ENCODE data around the gene ZNF117. TPM values are rescaled to one million over a fixed set of nuclear protein-coding genes. Genes with fewer than 3 reads are reported as not detected.
"Not testable (repeated sequence)": the region's sequence is repeated elsewhere in the genome, so short reads cannot be mapped to it uniquely, and the experiment has no call there.

ZNF117 gene
- total RNA-seq, 1 donor from 2014 or later: 72.7 TPM

DNA sequence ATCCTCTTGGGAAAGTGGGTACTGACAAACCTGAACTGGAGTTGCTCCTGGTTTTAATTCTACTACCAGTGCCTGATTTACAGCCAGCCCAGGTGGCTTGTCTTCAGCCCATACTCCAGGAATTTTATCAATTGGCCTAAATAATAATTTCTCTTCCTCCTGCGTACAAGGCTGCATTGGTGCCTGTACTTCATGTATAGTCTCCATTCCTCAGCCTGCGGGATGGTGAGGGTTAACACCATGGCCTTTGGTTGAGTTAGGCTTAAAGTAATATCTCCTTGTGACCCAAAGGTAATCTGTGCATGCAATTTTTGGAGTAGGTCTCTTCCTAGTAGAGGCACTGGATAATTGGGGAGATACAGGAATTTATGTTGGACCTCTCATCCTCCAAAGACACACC, 5.5 kb upstream of the ZNF117 start:
- no peak for DNase-seq

DNA sequence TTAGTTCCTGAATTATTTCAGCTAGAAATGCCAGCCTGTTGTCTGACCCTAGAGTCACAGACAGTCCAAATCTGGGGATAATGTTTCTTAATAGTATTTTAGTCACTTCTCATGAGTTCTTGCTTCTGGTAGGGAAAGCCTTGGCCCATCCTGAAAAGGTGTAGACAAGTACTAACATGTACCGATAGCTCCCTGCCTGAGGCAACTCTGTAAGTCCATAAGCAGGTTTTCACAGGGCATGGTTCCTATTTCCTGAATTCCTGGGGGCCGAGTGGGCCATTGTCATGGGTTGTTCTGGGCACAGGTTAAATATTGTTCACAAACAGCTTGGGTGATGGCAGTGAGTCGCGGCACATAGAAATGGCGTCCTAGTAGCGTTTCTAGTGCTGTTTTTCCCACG, 3.1 kb upstream of the ZNF117 start:
- DNase-seq: no peak

DNA sequence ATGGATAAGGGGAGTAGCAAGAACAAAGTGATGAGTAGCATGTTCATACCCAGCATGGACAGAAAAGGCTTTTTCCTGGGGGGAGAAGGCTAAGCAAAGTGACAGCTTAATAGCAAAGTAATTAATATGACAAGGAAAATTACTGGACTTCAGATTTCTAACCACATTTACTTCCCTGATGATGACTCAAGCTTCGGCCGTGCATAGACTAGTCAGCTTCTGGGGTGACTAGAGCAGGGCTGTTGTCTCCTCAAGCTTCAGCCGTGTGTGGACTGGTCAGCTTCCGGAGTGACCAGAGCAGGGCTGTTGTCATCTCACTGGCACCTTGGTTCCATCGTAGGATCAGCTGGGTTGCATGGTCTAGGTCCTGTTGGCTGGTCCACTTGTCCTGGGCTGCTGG, 2.1 kb upstream of the ZNF117 start:
- DNase-seq: no peak

DNA sequence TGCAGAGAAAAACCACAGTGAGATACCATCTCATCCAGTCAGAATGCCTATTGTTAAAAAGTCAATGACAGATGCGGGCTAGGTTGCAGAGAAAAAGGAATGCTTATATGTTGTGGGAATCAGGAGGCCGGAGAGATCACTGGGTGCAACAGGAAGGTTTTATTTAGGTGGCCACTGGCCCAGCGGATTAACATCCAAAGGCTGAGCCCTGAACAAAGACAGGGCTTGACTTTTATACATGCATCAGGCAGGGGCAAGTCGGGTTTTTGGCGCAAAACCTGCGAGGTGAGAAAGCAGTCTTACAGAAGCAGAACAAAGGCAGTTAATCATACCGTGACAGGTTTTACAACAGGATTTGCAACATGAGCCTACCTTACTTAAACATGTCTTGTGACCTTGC, 620 bp downstream of the ZNF117 start:
- no peak for DNase-seq

DNA sequence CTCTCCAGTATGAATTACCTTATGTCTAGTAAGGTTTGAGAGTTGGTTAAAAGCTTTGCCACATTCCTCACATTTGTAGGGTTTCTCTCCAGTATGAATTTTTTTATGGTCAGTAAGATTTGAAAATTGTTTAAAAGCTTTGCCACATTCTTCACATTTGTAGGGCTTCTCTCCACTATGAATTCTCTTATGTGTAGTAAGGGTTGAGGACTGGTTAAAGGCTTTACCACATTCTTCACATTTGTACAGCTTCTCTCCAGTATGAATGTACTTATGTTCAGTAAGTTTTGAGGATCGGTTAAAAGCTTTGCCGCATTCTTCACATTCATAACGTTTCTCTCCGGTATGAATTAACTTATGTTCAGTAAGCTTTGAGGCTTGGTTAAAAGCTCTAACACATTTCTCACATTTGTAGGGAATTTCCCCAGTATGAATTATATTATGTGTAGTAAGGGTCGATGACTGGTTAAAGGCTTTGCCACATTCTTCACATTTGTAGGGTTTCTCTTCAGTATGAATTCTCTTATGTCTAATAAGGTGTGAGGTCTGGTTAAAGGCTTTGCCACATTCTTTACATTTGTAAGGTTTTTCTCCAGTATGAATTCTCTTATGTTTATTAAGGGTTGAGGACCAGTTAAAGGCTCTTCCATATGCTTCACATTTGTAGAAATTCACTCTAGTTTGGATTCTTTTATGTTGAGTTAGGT, 12.2 kb downstream of the ZNF117 start:
- no peak for DNase-seq

DNA sequence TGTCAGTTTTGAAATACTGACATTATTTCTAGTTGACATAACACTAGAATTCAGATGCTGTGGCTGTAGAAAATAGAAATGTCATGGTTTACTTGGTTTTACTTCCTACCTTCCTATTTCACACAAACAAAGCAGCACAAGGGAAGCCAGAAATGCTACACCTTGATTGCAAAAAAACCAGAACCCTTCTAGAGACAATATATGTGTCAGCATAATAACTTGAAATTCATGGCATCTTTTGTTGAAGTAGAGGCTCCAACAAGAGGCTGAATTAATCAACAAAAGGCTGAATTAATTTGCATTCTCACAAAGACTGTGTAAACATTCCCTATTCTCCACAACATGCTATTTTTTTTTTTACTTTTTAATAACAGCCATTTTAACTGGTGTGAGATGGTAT, 25.2 kb downstream of the ZNF117 start:
- no peak for DNase-seq

DNA sequence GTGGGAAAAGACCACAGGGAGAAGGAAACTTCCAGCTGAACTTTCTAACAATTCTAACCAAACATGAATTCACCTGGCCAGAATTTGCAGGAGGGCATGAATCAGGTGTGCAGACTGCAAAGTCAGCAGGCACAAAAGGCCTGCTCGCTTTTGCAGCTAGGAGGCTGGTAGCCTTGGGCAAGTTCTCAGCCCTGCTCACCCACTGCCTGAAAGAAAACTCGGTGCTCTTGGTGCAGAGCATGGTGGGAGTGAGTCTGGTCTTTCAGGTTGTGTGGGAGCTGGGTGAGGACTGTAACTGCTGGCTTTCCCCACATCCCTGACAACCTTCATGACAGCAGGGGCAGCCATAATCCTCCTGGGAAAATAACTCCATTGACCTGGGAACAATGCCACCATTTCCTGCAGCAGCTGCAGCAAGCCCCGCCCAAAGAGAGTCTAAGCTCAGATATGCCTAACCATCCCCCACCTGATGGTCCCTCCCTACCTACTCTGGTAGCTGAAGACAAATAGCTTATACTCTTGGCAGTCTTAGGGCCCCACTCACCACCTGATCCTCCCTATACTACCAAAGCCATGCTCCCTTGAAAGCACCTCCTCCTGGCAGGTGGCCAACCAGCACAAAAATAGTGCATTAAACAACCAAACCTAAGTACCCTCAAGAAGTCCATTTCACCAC, 31.6 kb downstream of the ZNF117 start:
- DNase-seq: no peak

DNA sequence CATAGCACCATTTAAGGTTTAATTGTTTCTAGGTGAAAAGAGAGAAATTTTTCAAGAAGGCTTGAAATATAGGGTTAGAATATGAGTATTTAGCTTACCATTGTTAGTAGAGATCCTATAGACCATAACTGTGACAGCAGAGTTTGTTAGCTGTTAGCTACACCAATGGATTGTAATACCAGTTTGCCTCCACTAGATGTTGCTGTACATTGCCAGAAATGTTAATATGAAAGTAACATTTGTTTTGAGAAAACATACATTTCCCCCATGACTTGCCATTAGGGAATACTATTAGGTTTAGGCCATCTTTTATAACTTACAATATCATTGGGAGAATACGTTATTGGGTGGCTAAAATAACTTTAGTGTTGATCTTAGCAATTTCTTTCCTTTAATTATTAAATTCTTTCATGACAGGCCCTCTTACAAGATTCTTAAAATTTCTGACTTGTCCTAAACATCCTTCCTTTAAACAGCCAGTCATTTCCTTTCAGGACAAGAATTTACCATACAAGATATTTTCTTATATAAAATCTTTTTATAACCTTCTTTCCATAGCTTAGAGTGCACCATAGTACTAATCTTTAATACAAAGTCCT, 39.5 kb downstream of the ZNF117 start:
- DNase-seq: peak; percentile 41

DNA sequence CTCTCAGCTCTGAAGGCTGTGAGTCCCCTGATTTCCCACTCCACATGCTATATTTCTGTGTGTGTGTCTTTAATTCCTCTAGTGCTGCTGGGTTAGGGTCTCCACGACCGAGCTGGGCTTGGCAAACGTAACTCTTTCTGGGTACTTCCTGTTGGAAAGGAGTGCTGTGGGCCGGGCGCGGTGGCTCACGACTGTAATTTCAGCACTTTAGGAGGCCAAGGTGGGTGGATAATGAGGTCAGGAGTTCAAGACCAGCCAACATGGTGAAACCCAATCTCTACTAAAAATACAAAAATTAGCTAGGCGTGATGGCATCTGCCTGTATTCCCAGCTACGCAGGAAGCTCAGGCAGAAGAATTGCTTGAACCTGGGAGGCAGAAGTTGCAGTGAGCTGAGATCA, 40.2 kb downstream of the ZNF117 start:
- not testable (repeated sequence) for DNase-seq

DNA sequence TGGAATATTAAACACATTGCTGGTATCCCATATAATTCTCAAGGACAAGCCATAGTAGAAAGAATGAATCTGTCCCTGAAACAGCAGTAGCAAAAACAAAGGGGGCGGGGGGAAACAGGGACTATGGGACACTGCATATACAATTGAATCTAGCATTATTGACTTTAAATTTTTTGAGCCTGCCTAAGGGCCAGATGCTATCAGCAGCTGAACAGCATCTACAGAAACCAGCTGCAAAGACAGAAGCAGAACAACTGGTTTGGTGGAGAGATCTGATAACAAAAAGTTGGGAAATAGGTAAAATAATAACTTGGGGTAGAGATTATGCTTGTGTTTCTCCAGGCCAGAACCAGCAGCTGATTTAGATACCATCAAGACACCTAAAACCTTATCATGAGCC, 42.1 kb downstream of the ZNF117 start:
- not testable (repeated sequence) for DNase-seq

DNA sequence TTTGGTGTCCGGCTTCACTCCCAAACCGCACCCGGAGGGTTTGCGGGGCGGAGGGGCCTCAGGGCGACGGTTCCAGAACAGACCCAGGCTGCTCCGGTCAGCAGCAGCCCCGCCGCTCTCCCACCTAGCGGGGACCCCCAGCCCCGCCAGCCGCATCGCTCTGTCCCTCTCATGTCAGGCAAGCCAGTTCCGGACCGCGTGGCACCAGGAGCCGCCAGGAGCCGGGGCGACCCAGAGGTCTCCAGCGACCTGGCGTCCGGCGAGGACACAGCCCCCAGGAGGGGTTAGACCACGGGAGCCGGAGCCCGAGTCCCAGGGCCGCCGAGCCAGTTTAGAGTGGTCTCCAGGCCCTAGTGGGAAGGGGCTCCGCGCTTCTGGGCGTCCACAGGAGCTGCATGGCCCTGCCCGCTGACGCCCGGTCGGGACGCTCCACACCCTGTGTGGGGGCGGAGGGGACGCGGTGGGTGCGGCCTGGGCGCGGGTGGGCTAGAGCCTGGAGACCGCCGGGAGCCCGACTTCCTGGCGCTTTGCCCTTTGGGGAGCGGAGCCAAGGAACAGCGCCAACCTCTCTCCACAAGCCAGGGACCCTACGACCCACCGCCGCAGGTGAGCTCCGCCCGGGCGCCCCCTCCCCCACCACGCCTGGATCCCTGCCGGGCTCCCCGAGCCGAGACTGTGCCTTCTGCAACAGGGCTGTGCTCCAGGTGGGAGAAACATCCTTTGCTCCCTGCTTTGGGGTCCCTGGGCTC, 43.4 kb downstream of the ZNF117 start:
- no peak for DNase-seq

DNA sequence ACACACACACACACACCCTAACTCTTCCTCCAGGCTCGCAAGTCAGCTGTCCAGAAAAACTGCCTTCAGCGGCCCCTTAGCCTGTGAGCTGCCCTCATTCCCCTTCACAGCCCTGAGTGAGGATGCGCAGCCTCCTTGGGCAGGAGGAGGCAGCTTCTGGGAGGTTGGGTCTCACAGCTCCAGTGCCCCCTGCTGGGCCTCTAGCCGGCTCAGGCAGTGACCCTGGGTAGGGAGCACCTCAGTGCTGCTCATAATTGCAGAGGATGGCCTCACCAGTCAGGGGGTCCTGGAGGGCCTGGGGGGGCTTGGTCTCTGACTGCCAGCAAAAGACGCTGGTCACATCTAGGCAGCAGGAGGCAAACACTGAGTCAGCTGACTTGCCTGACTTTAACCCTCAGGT, 44.1 kb downstream of the ZNF117 start:
- DNase-seq: no peak

DNA sequence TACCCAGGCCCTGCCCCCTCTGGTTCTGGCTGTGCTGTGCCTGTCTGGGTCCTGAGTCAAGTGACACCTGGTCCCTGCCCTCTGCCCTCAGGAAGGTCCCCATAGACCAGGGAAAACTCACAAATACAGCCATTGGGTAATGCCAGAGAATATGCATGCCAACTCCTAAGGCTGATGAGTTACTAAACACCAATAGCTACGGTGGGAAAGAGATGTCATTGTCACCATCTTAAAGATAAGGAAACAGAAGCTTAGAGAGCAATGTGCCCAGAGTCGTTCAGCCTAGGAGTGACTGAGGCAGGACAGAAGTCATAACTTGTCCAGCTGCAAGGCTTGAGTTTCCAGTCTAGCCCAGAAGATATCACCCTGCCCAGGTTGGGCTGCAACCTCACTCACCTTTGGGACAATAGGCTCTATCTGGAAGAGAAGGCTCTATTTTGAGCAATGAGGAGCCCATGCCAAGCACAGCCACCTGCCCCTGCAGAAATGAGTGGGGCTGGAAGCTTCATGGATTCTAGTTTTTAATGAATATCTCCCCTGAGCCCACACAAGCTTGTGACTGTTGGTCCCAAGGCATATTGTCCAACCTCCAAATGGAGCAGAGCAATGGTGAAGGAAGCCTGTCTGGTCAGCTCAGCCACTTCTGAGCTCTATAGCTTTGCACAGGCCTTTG, 45.2 kb downstream of the ZNF117 start:
- DNase-seq: no peak

DNA sequence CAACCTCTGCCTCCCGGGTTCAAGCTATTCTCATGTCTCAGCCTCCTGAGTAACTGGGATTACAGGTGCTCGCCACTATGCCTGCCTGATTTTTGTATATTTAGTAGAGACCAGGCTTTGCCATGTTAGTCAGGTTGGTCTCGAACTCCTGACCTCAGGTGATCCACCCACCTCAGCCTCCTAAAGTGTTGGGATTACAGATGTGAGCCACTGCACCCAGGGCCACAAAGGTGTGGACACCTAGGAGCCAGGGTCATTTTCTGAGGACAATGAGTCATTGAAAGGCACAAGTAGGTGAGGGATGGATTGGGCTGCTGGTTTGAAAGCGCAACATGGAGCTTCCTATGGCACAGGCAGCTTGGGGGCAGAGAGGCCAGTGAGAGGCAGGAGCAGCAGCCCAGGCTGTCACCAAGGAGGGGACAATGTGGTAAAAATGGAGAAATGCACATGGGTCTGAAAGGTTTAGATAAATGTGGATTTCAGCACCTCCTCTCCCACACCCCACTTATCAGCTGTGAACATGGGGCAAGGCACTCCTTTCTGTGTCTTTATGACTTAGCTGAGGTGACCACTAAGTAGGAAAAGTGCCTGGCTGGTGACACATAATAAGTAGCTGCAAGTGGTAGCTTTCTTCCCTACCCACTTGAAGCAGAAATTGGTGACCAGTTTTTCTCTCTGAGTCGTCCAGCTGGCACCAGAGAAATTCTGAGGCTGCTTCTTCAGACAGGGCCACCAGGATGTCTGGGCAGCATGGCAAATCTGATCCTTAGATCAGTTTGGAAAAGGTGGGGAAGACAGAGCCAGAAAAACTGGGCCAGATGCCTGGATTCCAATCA, 46.0 kb downstream of the ZNF117 start:
- DNase-seq: not testable (repeated sequence)

DNA sequence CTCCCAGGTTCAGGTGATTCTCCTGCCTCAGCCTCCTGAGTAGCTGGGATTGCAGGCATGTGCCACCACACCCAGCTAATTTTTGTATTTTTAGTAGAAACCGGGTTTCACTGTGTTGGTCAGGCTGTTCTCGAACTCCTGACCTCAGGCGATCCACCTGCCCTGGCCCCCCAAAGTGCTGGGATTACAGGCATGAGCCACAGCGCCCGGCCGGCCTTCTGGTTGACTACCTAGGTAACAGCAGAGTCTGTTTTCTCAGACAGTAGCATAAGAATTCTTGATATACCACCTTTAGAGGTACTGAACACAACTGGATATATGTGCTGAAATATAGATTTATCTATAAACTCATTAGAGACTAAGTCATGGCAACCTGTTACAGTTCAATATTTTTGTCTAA, 50.8 kb downstream of the ZNF117 start:
- not testable (repeated sequence) for DNase-seq

DNA sequence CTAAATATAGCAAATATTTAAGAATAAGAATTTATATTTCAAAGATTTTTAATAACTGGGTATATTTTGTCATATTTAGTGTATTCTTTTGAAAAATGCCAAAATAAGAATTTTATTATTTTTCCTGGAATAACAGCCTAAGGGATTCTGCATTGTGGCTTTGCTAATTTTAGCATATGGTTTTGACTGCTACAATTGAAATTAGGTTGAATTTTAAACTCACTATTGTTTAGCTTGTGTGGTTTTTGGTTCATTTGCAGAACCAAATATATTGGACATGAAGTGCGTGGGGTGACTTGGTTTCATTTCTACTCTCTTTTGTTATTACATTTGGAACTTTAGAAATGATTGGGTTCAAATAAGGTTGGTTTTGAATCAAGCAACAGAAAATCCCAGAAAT, 52.3 kb downstream of the ZNF117 start:
- DNase-seq: no peak

DNA sequence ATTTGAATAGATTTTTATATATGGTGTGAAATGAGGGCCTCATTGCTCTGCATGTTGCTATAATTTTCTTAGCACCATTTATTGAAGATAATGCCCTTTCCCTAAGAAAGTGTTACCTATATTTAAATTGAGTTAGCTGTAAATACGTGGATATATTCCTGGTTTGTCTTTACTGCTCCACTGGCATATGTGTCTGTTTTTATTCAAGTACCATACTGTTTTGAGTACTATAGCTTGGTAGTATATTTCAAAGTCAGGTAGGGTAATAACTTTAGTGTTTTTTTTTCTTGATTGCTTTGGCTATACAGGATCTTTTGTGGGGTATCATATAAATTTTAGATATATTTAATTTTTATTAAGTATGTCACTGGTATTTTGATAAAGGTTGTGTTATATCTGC, 56.4 kb downstream of the ZNF117 start:
- DNase-seq: no peak

DNA sequence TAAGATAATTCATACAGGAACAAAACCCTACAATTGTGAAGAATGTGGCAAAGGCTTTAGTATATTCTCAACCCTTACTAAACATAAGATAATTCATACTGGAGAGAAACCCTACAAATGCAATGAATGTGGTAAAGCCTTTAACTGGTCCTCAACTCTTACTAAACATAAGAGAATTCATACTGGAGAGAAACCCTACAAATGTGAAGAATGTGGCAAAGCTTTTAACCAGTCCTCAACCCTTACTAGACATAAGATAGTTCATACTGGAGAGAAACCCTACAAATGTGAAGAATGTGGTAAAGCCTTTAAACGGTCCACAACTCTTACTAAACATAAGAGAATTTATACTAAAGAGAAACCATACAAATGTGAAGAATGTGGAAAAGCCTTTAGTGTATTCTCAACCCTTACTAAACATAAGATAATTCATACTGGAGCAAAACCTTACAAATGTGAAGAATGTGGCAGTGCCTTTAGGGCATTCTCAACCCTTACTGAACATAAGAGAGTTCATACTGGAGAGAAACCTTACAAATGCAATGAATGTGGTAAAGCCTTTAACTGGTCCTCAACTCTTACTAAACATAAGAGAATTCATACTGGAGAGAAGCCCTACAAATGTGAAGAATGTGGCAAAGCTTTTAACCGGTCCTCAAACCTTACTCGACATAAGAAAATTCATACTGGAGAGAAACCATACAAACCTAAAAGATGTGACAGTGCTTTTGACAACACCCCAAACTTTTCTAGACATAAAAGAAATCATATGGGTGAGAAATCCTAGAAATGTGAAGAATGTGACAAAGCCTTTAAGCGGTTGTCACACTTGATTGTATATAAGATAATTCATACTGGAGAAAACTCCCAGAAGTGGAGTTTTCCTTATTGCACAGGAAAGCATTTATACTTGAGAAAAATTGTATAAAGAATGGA, 62.3 kb downstream of the ZNF117 start:
- DNase-seq: not testable (repeated sequence)
